Measurements from ENCODE around the gene GOLGA7B. TPM values are rescaled to one million over a fixed set of nuclear protein-coding genes. Genes with fewer than 3 reads are reported as not detected.

The GOLGA7B gene
- total and polyA plus RNA-seq, 9 of the 15 experiments (the other 6 are each of a cell fraction or from before 2014, with no cell fraction given): 0.03 to 0.07 (median 0.04) TPM; not detected in 3

GRCh38 chr10:97836446-97836845, 13.2 kb upstream of the GOLGA7B start (continued):
- no peak for TF ChIP-seq ZHX1 (conservative IDR thresholded peaks at IDR 0.05; ENCODE audit: low read length)
- TF ChIP-seq GTF2E2 (tag; IDR thresholded peaks at IDR 0.05): no peak

GRCh38 chr10:97838091-97838490, 11.6 kb upstream of the GOLGA7B start:
- ATAC-seq: no peak
- in situ Hi-C loops (cut with MboI): no loop called here
- whole genome bisulfite sequencing (ENCODE audit: insufficient coverage, low coverage, missing lambda C conversion rate): 70% methylated on average over 2 of the region's 3 CpGs
- TF ChIP-seq MIER1 (IDR thresholded peaks at IDR 0.05; ENCODE audit: low read depth) (no peak), ZNF639 (CRISPR knock-in tag; conservative IDR thresholded peaks at IDR 0.05 in 1 of 2, IDR thresholded peaks at IDR 0.05 in 1 of 2) (no peak), HLTF (IDR thresholded peaks at IDR 0.05) (no peak), CCNT2 (IDR thresholded peaks at IDR 0.05; ENCODE audit: borderline replicate concordance, extremely low read depth, insufficient read length, low read depth, low read length) (no peak), RBM34 (IDR thresholded peaks at IDR 0.05; ENCODE audit: borderline replicate concordance, insufficient read depth, low read length) (no peak), RAD51 (IDR thresholded peaks at IDR 0.05; ENCODE audit: borderline replicate concordance, low read depth) (no peak), PRDM10 (IDR thresholded peaks at IDR 0.05; ENCODE audit: partially characterized antibody) (no peak), ZFPM2 (CRISPR knock-in tag; IDR thresholded peaks at IDR 0.05) (no peak), POLR2AphosphoS2 (IDR thresholded peaks at IDR 0.05; ENCODE audit: low read length) (no peak), HMBOX1 (IDR thresholded peaks at IDR 0.05) (no peak), MAFK (IDR thresholded peaks at IDR 0.05; ENCODE audit: low read length) (no peak)

More at GRCh38 chr10:97838091-97838490, 11.6 kb upstream of the GOLGA7B start:
- Histone ChIP-seq H2AFZ (ENCODE audit: low read depth, low read length) (no peak overlapping the region), H3K4me1 (replicated peaks in 1 of 2; ENCODE audit: control insufficient read depth in 2 of 2, insufficient read depth in 2 of 2, low read length in 2 of 2) (peaks cover 7 to 20% of the 10 kb centered on the region in 2 experiments; a peak in 4 of 5 replicates), H3K36me3 (ENCODE audit: control insufficient read depth, insufficient read depth, low read length) (no peaks in the 10 kb centered on the region), H3K4me3 (no peak overlapping the region), H3K4me2 (ENCODE audit: insufficient read depth, low read length) (no peak overlapping the region), H3K27me3 (ENCODE audit: control insufficient read depth in 2 of 2, insufficient read depth in 2 of 2, low read length in 2 of 2) (no peaks in the 10 kb centered on the region), H3K9me1 (ENCODE audit: control insufficient read depth, insufficient read depth, low read length) (no peaks in the 10 kb centered on the region), H3K27ac (ENCODE audit: extremely low read depth, low read depth, low read length) (no peak overlapping the region), H3K79me2 (ENCODE audit: control insufficient read depth, insufficient read depth, low read length) (no peaks in the 10 kb centered on the region), H3K9ac (ENCODE audit: insufficient read depth in 1 of 2, low read depth in 2 of 2, low read length in 2 of 2) (no peak overlapping the region), H4K20me1 (replicated peaks; ENCODE audit: control insufficient read depth, insufficient read depth, low read length) (no peaks in the 10 kb centered on the region), H3K9me3 (replicated peaks; ENCODE audit: control insufficient read depth, insufficient read depth, low read depth, low read length) (no peaks in the 10 kb centered on the region)
- ChIA-PET POLR2A (no interaction called here), CTCF (ENCODE audit: low intra/inter-chr PET ratio) (no interaction called here)
- no TSS peak for BruUV-seq (replicated peaks)
- DNase-seq (ENCODE audit: extremely low read depth in 1 of 4, low spot score in 3 of 4): no peak
- intact Hi-C loops (cut with micrococcal nuclease): no loop called here
- no peak for FAIRE-seq

Measured in K562 (cell line).